Ovary (tissue), 3 donors: ENCODE measurements around the gene CLEC16A.

Experiments
- EP300 ChIP-seq: sonication (generic); formaldehyde crosslinking; IDR thresholded peaks from one replicate; pipeline ENCODE4 v1.6.1; 2017; ENCODE audit warnings: antibody characterized with exemption
- POLR2A ChIP-seq: fragments of 450-650 bp; IDR thresholded peaks from one replicate; pipeline ENCODE4 v1.6.1; 2017; ENCODE audit warnings: antibody characterized with exemption, mild to moderate bottlenecking, moderate library complexity
- TF ChIP-seq, protein P1 (sequence below), 3 donors: fragments of 450-650 bp in 2 of 3; fragments of 200-600 bp in 1 of 3; IDR thresholded peaks; one replicate each; pipeline versions ENCODE4 v1.5.1 to v1.8.0; 2016 to 2022; ENCODE audit warnings: antibody characterized with exemption in 3 of 3, mild to moderate bottlenecking in 1 of 3
- donor health status: DM: no; HTN: no; CAD: no.

DNA sequence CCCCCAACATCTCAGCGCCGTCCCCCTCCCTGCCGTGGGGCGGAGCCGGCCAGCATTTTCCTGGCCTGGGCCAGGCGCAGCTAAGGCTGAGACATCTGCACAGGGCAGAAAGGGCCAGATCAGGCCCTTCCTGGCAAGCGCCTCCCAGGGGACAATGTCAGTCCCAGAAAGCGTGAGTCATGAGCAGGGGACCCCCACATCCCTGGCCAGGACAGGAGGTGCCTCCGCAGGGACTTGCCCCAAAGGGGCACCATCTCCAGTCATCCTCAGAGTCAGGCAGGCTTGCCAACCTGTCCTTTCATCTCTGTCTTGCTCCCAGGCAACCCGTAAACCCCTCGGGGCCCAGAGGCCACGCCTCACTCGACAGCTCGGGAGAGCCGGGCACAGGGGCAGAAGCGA, 268.4 kb downstream of the CLEC16A start:
- TF ChIP-seq, protein P1, sequence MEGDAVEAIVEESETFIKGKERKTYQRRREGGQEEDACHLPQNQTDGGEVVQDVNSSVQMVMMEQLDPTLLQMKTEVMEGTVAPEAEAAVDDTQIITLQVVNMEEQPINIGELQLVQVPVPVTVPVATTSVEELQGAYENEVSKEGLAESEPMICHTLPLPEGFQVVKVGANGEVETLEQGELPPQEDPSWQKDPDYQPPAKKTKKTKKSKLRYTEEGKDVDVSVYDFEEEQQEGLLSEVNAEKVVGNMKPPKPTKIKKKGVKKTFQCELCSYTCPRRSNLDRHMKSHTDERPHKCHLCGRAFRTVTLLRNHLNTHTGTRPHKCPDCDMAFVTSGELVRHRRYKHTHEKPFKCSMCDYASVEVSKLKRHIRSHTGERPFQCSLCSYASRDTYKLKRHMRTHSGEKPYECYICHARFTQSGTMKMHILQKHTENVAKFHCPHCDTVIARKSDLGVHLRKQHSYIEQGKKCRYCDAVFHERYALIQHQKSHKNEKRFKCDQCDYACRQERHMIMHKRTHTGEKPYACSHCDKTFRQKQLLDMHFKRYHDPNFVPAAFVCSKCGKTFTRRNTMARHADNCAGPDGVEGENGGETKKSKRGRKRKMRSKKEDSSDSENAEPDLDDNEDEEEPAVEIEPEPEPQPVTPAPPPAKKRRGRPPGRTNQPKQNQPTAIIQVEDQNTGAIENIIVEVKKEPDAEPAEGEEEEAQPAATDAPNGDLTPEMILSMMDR (IDR thresholded peaks at IDR 0.05), result no peak
- TF ChIP-seq POLR2A (no peak), EP300 (no peak)
